Endodermal cell (in vitro differentiated cells): ENCODE results near the gene PLXNA2. TPM values are rescaled to one million over a fixed set of nuclear protein-coding genes. Genes with fewer than 3 reads are reported as not detected.

Source experiments
- DNase-seq: peaks from one replicate; pipeline ENCODE4 v3.0.0-alpha.2; 2017
- H3K27ac ChIP-seq: 2 replicates; pipeline ENCODE4 v1.5.1; 2013; ENCODE audit warnings: mild to moderate bottlenecking, low read depth, low read length, moderate library complexity
- H3K27me3 ChIP-seq: 2 replicates; pipeline ENCODE4 v1.6.1; 2013; ENCODE audit warnings: mild to moderate bottlenecking, low read length, moderate library complexity; ENCODE audit not compliant: insufficient read depth, control insufficient read depth, poor library complexity, severe bottlenecking
- H3K36me3 ChIP-seq: 2 replicates; pipeline ENCODE4 v1.7.0; 2013; ENCODE audit warnings: mild to moderate bottlenecking, low read length, moderate library complexity; ENCODE audit not compliant: control insufficient read depth, insufficient read depth
- H3K4me1 ChIP-seq: one replicate; pipeline ENCODE4 v1.7.0; 2013; ENCODE audit warnings: low read length; ENCODE audit not compliant: control insufficient read depth, insufficient read depth
- H3K4me3 ChIP-seq: 2 replicates; pipeline ENCODE4 v1.5.1; 2013; ENCODE audit warnings: mild to moderate bottlenecking, low read length, moderate library complexity
- H3K9ac ChIP-seq: 2 replicates; pipeline ENCODE4 v1.6.1; 2013; ENCODE audit warnings: mild to moderate bottlenecking, low read length, moderate library complexity; ENCODE audit not compliant: poor library complexity, severe bottlenecking; ENCODE audit errors: extremely low read depth
- H3K9me3 ChIP-seq: 2 replicates; pipeline ENCODE4 v1.6.1; 2013; ENCODE audit warnings: mild to moderate bottlenecking, low read length, moderate library complexity; ENCODE audit not compliant: control insufficient read depth
- H3K27ac Mint-ChIP-seq: 2 replicates; pipeline ENCODE4 v1.8.0; 2020; ENCODE audit warnings: mixed read lengths
- H3K27me3 Mint-ChIP-seq: 2 replicates; pipeline ENCODE4 v1.8.0; 2021; ENCODE audit warnings: mild to moderate bottlenecking, mixed read lengths; ENCODE audit not compliant: insufficient read depth
- H3K36me3 Mint-ChIP-seq: 2 replicates; pipeline ENCODE4 v1.8.0; 2020; ENCODE audit warnings: low read depth, mixed read lengths
- H3K4me1 Mint-ChIP-seq: 2 replicates; pipeline ENCODE4 v1.8.0; 2020; ENCODE audit warnings: mixed read lengths
- H3K4me3 Mint-ChIP-seq: 2 replicates; pipeline ENCODE4 v1.8.0; 2020; ENCODE audit warnings: mild to moderate bottlenecking, moderate library complexity, mixed read lengths
- H3K9me3 Mint-ChIP-seq: 2 replicates; pipeline ENCODE4 v1.8.0; 2020; ENCODE audit warnings: mild to moderate bottlenecking, mixed read lengths
- CTCF ChIP-seq: fragments of 200-600 bp; sonication (generic); conservative IDR thresholded peaks from 2 replicates; pipeline ENCODE4 v1.5.0; 2021; ENCODE audit warnings: antibody characterized with exemption, mild to moderate bottlenecking
- WGBS, 2 experiments: methylation state at CpG; one replicate each; pipeline versions ENCODE4 v1.1.5 to v1.1.7; 2013; ENCODE audit warnings: missing lambda C conversion rate in 2 of 2, mixed read lengths in 1 of 2; ENCODE audit not compliant: insufficient coverage in 1 of 2, insufficient read length in 1 of 2; 5-methylcytosine and 5-hydroxymethylcytosine counted together
- total RNA-seq, 2 donors: library from RNA; stranded (reverse); fragmentation: NEBNext Ultra II Directional in 1 of 2; extraction: Animal tissue kit (Norgen Biotek cat#: 25700) in 1 of 2; gene quantifications; 2 replicates in 1 of 2; 3 replicates in 1 of 2; pipeline ENCODE4 v1.2.1, GENCODE V29; 2021

Gene PLXNA2
- total RNA-seq, 2 donors from 2014 or later, result 61.2 to 86.1 TPM

- H3K9me3 ChIP-seq, result no peaks in the 10 kb centered on the region
- no peak overlapping the region for H3K4me3 ChIP-seq
- H3K36me3 ChIP-seq, result peaks cover 95% of the 10 kb centered on the region
- Mint-ChIP-seq H3K36me3 (peaks cover 24% of the 10 kb centered on the region), H3K9me3 (no peaks in the 10 kb centered on the region), H3K27ac (no peak overlapping the region), H3K4me3 (no peak overlapping the region), H3K4me1 (peaks cover 22% of the 10 kb centered on the region), H3K27me3 (no peaks in the 10 kb centered on the region)
- no peak for DNase-seq
- 86 to 87% methylated on average over 1 of the region's 1 CpG for WGBS, 2 experiments
- H3K4me1 ChIP-seq, result peaks cover 12% of the 10 kb centered on the region
- TF ChIP-seq CTCF, result no peak
- no peak overlapping the region for H3K9ac ChIP-seq
- H3K27ac ChIP-seq, result no peak overlapping the region
- H3K27me3 ChIP-seq, result no peaks in the 10 kb centered on the region
Measured at GRCh38 chr1:208221291-208221622, 22.9 kb downstream of the PLXNA2 start.

- Histone ChIP-seq H3K4me1 (peaks cover 20% of the 10 kb centered on the region), H3K27me3 (no peaks in the 10 kb centered on the region), H3K27ac (no peak overlapping the region), H3K9me3 (no peaks in the 10 kb centered on the region), H3K4me3 (no peak overlapping the region), H3K9ac (no peak overlapping the region), H3K36me3 (peaks cover 97% of the 10 kb centered on the region)
- peak; percentile 53 for DNase-seq
- Mint-ChIP-seq H3K4me3 (no peak overlapping the region), H3K36me3 (peaks cover 36% of the 10 kb centered on the region), H3K27me3 (no peaks in the 10 kb centered on the region), H3K9me3 (no peaks in the 10 kb centered on the region), H3K4me1 (peaks cover 21% of the 10 kb centered on the region), H3K27ac (peak overlapping the region; percentile 23)
- WGBS, 2 experiments, result 93% methylated on average over 9 to 15 of the region's 15 CpGs
- TF ChIP-seq CTCF, result no peak
Measured at GRCh38 chr1:208219659-208220282, 24.4 kb downstream of the PLXNA2 start.

GRCh38 chr1:208219098-208219658 lies 25.0 kb downstream of the PLXNA2 start:
- H3K36me3 ChIP-seq, result peaks cover 97% of the 10 kb centered on the region
- no peak for TF ChIP-seq CTCF
- H3K27me3 ChIP-seq, result no peaks in the 10 kb centered on the region
- peaks cover 20% of the 10 kb centered on the region for H3K4me1 ChIP-seq
- Mint-ChIP-seq H3K9me3 (no peaks in the 10 kb centered on the region), H3K27me3 (no peaks in the 10 kb centered on the region), H3K36me3 (peaks cover 42% of the 10 kb centered on the region), H3K4me3 (no peak overlapping the region), H3K4me1 (peaks cover 27% of the 10 kb centered on the region), H3K27ac (no peak overlapping the region)
- no peak overlapping the region for H3K4me3 ChIP-seq
- H3K9me3 ChIP-seq, result no peaks in the 10 kb centered on the region
- no peak overlapping the region for H3K27ac ChIP-seq
- H3K9ac ChIP-seq, result no peak overlapping the region
- 90 to 100% methylated on average over 4 to 5 of the region's 5 CpGs for WGBS, 2 experiments
- DNase-seq, result no peak
